Measurements from ENCODE around the gene IKZF2. TPM values are rescaled to one million over a fixed set of nuclear protein-coding genes. Genes with fewer than 3 reads are reported as not detected.

The IKZF2 gene
- total RNA-seq, 2 experiments from 2014 or later: 24.4 to 28.7 TPM

DNA sequence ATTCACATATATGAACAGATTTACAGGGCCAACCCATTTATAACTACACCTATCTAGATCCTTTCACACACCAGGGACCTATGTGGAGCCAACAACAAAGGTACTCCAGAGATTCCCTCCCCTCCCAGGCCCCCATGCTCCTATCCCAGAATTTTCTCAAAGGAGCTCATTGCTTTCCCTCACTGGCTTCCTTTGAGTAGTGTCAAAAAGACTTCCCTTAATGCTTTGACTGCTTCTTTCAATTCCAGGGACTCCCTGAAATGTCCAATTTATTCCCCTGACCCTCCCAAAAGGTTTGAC, 46.6 kb downstream of the IKZF2 start:
- H3K36me3 Mint-ChIP-seq (ENCODE audit: low read depth): no peaks in the 10 kb centered on the region
- peak overlapping the region; percentile 70 for H3K4me3 Mint-ChIP-seq
- H3K4me1 Mint-ChIP-seq (ENCODE audit: low read depth): peaks cover 58% of the 10 kb centered on the region
- ATAC-seq (no peak), DNase-seq (no peak)
- H3K27ac Mint-ChIP-seq: peak overlapping the region; percentile 3
- ChIA-PET CTCF (interaction anchor here (1.0 to 1.9 kb wide), 2 partner anchors 49 to 328 kb away, joined by 4 to 5 read pairs; no protein-coding TSS in a partner anchor), POLR2A (interaction anchor here (0.9 to 1.5 kb wide), 2 partner anchors 11 to 43 kb away, joined by 3 read pairs; no protein-coding TSS in a partner anchor)
- no peak for TF ChIP-seq CTCF (IDR thresholded peaks at IDR 0.05)
- H3K27me3 Mint-ChIP-seq: no peaks in the 10 kb centered on the region
- intact Hi-C loops (cut with micrococcal nuclease): no loop called here
- H3K9me3 Mint-ChIP-seq: no peaks in the 10 kb centered on the region

- intact Hi-C loops (cut with micrococcal nuclease): no loop called here
- POLR2A ChIA-PET: interaction anchor here (1.5 kb wide), 1 partner anchor 44 kb away, joined by 3 read pairs; no protein-coding TSS in a partner anchor
- Mint-ChIP-seq H3K9me3 (no peaks in the 10 kb centered on the region), H3K27ac (peak overlapping the region; percentile 3), H3K36me3 (ENCODE audit: low read depth) (no peaks in the 10 kb centered on the region), H3K27me3 (no peaks in the 10 kb centered on the region), H3K4me1 (ENCODE audit: low read depth) (peaks cover 60% of the 10 kb centered on the region), H3K4me3 (peak overlapping the region; percentile 70)
- no peak for TF ChIP-seq CTCF (IDR thresholded peaks at IDR 0.05)
- ATAC-seq: peak; percentile 38
- CTCF ChIA-PET: interaction anchor here (1.0 to 1.9 kb wide), 4 partner anchors 8 to 327 kb away, joined by 3 to 5 read pairs (median 4); no protein-coding TSS in a partner anchor
- no peak for DNase-seq
Observed at GRCh38 chr2:213104092-213104902, 47.1 kb downstream of the IKZF2 start.

DNA sequence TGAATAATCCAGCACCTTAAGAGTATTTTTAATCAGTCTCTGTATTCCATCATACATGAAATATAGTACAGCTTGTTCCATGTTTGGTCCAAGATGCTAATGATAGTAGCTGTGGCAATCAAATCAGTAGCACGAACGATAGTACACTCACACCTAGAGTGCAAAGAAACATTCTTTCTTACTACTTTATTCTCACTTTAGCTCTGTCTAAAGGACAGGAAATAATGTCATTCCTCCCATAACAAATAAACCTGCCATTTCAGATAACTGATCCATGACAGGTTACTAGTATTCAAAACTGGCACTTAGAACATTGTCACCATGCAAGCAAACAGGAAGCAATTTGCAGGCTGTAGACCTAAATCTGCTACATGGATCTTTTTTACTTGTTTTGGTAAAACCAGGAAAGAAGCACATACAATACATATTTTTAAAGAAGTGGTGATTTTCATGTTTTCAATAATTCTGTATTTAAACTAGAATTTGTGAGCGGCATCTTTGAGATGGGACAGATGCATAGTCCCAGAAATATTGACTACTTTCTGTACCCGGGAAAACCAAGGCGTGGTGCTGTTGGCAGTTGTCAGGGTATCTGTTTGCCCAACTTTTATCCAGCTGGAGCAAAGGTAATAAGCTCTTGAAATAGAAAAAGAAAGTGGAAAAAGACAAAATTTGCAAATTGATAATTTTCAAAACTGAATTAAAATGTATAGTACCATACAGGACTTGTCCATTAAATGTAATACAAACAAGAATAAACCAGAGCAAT, 49.5 kb downstream of the IKZF2 start:
- Mint-ChIP-seq H3K9me3 (no peaks in the 10 kb centered on the region), H3K27ac (peak overlapping the region; percentile 86), H3K27me3 (no peaks in the 10 kb centered on the region), H3K4me1 (ENCODE audit: low read depth) (peaks cover 52% of the 10 kb centered on the region), H3K36me3 (ENCODE audit: low read depth) (no peaks in the 10 kb centered on the region), H3K4me3 (peak overlapping the region; percentile 54)
- intact Hi-C loops (cut with micrococcal nuclease): no loop called here
- ATAC-seq: peak; percentile 59
- ChIA-PET POLR2A (interaction anchor here (0.5 to 1.0 kb wide), 3 partner anchors 14 to 44 kb away, joined by 3 to 4 read pairs (median 3); no protein-coding TSS in a partner anchor), CTCF (interaction anchor here (1.1 kb wide), 1 partner anchor 25 kb away, joined by 4 read pairs; no protein-coding TSS in a partner anchor)
- no peak for DNase-seq
- TF ChIP-seq CTCF (IDR thresholded peaks at IDR 0.05): no peak

- DNase-seq (no peak), ATAC-seq (no peak)
- Mint-ChIP-seq H3K4me3 (peak overlapping the region; percentile 27), H3K36me3 (ENCODE audit: low read depth) (peaks cover 2% of the 10 kb centered on the region), H3K27me3 (no peaks in the 10 kb centered on the region), H3K27ac (peak overlapping the region; percentile 83), H3K4me1 (ENCODE audit: low read depth) (peaks cover 52% of the 10 kb centered on the region), H3K9me3 (no peaks in the 10 kb centered on the region)
- intact Hi-C loops (cut with micrococcal nuclease): no loop called here
- ChIA-PET CTCF (interaction anchor here (1.1 kb wide), 1 partner anchor 26 kb away, joined by 4 read pairs; no protein-coding TSS in a partner anchor), POLR2A (interaction anchor here (0.9 to 1.0 kb wide), 2 partner anchors 19 to 45 kb away, joined by 3 to 4 read pairs; no protein-coding TSS in a partner anchor)
- TF ChIP-seq CTCF (IDR thresholded peaks at IDR 0.05): no peak
Observed at GRCh38 chr2:213101109-213101508, 50.3 kb downstream of the IKZF2 start.

Measured in activated CD8-positive, alpha-beta T cell treated with anti-CD3 and anti-CD28 coated beads for 36 hours (primary cell).